GM18873 (cell line): ENCODE data around the gene PAXIP1.

Source experiments
- ATAC-seq: cut with Tn5 transposase; IDR thresholded peaks from one replicate; pipeline ENCODE4 v1.9.1; 2021; ENCODE audit warnings: mild to moderate bottlenecking, moderate library complexity, moderate number of reproducible peaks; ENCODE audit not compliant: unreplicated experiment, low FRiP score

PAXIP1 gene

DNA sequence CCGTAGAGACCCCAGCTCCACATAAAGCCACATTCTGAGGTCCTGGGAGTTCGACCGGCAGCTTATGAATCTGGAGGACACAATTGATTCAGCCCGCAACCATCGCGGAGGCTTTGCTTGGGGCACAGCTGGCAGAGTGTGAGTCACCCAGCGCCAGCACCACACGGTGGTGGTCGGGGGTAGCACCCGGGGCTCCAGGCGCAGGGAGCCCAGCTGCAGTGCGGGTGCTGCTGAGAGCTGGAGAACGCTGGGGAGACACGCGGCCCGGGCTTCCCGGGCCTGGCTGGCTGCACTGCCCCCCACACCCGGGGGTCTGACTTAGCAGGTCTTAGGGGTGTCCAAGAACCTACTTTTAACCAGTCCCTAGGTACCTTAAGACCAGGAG, 87.9 kb downstream of the PAXIP1 start:
- no peak for ATAC-seq

DNA sequence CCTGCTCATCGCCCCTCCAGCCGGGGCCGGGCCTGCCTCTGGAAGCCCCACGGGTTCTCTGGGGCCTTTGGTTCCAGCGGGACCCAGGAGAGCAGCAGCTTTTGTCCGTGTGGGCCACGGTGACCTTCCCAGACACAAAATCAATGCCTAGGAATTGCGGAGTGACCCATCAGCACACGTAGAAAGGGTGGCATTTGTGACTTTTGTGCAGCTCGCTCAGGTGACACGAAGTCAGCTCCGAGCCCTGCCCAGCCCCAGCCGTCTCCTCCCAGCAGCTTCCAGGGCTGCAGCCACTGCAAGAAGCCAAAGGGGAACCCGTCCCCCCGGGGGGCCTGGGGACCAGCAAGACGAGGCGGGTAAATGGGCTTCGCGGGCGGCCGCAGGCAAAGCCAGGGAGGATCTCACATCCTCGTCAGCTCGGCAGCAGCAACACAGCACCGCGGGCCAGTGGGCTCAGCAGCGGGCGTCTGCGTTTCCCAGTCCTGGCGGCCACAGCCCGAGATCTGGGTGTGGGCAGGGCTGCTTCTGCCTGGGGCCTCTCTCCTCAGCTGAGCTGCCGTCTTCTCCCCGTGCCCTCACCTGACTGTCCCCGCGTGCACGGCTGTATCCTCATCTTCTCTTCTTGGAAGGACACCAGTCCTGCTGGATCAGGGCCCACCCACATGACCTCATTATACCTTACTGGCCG, 88.5 kb downstream of the PAXIP1 start:
- no peak for ATAC-seq

DNA sequence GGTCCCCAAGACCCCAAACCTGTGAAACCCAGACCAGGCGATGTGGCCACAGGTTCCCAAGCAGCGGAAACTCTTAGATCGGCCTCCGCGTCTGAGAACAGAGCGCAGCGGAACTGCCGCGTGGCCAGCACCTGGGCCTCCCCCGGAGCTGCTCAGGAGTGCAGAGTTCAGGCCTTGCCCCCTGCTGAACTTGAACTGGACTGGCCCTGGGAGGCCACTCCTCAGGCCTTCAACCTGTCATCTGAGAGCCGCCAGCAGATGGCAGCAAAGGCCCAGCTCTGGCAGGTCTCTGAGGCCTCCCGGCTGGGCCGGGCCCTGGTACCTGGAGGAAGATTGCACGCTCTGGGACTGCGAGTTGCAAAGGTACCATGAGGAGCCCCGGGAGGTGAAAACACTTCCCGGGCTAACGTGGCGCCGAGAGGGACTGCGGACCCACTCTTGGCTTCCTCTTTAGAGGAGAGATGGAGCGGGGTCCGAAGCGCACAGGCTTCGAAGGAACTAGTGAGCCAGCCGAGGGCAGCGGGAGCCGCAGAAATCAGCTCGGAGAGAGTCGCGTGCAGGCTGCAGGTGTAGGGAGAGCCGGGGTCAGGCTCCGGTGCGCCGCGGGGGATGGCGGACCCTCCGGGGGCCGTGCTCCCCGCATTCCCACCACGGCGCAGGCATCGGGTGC, 89.2 kb downstream of the PAXIP1 start:
- peak; percentile 89 for ATAC-seq

DNA sequence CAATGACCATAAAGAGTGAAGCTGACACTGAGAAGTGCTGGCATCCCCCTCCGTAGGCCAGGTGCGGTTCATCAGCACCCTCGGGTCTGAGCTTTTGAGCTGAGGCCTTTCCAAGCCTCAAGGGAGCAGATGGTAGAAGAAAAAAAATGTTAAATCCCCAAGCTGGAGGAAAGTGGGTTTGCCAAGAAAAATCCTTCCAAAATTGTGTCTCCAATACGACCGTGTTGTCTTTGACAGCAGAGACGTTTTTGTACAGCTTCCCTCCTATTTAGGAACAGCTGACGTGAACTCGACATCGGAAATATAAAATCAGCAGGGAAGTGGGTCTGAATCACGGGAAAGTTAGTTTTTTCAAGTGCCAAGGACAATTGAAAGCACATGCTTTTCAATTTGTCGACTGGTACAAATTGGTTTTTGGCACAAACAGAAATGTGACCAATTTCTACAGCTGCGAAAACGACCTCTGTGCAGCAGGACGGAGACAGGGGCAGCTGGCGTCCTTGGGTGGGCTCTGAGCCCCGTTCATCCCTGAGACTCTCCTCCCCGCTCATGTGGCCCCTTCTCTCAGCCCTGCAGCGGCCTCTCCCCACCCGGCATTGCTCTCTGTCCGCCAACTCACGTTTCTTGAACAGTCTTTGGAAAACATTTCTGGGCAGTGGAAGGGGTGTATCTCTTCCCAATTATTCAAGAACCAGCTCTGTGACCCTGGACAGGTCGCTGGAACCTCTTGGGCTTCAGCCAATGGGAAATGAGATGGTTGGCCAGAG, 89.9 kb downstream of the PAXIP1 start:
- no peak for ATAC-seq

DNA sequence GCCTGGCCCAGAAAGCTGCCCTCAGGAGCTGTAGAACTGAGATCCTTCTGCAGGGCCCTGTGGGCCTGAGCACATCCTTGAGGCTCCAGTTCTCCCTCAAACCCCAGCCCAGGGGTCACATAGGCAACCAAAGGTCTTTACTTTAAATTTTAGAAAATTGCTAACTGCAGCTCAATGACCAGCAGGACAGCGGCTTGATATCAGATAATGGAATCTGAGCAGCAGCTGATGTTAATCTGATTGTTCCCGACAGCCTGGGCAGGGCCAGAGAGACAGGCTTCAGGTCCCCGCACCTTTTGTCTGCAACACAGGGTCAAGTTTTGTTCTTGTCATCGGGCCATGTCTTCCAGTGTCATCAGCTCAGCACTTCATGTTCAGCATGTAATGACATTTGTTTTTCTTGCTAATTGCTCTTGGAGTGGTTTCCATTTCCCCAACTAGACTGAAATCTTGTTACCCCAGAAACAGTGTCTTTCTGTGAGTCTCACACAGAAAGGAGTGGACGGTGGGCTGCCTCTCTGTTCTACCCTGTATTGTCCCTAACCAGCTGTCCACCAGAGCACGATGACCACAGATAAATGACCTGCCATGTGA, 91.0 kb downstream of the PAXIP1 start:
- no peak for ATAC-seq

DNA sequence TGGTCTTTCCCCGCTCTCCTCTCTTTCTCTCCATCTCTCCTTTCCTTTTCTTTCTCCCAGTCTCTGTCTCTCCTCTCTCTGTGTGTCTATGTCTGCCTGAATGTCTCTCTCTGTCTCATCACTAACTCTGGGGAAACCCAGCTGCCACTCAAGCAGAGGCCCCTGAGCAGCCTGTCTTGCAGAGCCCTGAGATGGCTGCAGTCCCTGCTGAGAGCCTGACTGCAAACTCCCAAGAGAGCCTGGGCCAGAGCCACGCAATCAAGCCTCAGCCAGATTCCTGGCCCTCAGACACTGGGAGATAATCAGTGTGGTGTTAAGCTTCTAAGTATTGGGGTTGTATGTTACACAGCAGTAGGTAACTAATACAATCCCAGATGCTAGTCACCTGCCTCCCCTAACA, 91.5 kb downstream of the PAXIP1 start:
- ATAC-seq: no peak

DNA sequence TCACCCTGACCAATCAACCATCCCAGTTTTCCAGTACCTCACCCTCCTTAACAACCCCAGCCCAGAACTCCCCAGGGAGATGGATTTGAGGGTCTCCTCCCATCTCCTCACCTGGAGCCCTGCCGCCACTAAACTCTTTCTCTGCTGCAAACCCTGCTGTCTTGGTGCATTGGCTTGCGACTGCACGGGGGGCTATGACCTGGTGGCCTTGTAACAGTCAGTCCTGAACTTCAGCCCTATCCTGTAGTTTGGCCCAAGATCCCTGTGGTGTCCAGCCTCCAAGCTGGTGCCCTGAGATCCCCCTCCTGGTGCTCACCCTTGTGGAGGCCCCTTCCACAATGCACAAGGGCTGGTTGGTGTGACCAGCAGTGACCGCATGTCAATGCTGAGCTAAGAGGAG, 91.9 kb downstream of the PAXIP1 start:
- no peak for ATAC-seq

DNA sequence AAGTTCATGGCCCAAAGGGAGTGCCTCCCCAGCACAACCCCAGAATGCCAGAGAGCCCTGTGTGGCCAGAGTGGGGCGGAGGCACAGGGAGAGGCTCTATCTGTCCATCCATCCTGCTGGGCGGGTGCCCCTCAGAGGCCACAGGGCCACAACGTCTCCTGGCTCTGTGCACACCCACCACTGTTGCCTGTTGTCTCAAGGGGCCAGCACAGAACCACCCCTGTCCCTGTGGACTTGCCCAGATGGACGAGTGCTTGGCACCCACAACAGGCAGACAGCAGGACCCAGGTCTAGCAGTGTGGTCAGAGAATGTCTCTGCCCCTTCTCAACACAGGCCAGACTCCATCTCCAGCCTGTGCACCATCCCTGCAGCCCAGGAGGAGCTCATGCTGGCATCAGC, 92.8 kb downstream of the PAXIP1 start:
- no peak for ATAC-seq

DNA sequence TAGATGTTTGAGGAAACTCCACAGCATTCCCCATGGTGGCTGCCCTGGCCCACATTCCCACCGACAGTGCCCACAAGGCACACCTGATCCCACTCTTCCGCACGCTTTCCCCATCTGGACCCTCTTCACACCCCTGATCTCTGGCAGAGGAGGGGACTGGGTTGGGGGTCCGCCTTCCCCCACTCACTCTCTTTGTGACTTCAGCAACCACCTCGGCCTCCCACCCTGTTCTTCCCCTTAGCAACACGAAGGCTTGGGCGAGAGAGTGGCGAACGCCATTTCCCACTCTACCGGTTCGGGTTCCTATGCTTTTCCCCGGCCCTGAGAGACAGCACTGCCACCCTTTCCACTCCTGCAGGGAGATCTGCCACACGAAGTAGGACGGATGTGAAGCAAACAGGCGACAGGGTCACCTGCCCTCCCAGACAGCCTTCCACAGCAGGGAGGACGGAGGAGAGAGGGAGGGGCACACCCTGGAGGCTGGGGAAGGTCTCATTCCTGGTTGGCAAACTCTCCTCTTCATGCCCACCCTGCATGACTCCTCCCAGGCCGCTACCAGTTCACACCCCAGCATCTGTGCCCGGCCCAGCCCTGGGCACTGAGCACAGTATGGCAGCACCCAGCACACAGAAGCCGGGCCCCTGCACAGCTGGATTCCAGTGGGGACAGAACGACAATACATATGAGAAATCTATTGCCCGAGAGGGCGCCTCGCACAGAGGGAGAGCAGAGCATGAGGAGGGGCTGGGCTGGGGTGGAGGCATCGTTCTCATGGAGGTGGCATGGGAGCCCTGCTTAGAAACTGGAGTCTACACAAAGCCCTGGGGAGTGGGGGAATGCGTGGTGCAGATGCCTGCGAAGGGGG, 93.5 kb downstream of the PAXIP1 start:
- ATAC-seq: no peak

DNA sequence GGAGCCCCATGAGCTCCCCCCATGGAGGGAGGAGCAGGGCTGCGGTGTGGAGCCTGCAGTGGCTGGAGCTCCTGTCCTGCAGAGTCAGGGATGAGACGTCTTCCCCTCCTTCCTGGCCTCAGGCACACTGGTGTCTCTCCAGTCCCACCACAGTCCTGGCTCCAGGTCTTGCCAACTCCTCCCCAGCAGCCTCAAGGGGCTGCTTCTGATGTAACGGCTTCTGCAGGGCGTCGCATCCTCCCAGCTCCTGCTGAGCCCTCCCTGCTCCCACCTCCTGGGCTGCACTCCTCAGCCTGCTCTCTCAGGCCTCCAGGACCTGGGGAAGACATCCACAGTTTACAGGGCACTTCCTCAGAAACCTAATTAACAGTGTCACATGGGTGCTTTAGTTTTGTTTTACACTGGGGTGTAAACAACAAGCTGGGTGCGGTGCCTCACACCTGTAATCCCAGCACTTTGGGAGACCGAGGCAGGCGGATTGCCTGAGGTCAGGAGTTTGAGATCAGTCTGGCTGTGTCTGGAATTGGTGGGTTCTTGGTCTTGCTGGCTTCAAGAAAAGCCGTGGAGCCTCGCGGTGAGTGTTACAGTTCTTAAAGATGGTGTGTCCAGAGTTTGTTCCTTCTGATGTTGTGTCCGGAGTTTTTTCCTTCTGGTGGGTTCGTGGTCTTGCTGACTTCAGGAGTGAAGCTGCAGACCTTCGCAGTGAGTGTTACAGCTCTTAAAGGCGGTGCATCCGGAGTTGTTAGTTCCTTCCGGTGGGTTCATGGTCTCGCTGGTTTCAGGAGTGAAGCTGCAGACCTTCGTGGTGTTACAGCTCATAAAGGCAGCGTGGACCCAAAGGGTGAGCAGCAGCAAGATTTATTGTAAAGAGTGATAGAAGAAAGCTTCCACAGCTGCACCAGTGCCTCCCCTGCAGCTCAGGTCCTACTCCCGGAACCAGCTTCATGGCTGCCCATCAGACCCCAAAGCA, 95.0 kb downstream of the PAXIP1 start:
- ATAC-seq: no peak

DNA sequence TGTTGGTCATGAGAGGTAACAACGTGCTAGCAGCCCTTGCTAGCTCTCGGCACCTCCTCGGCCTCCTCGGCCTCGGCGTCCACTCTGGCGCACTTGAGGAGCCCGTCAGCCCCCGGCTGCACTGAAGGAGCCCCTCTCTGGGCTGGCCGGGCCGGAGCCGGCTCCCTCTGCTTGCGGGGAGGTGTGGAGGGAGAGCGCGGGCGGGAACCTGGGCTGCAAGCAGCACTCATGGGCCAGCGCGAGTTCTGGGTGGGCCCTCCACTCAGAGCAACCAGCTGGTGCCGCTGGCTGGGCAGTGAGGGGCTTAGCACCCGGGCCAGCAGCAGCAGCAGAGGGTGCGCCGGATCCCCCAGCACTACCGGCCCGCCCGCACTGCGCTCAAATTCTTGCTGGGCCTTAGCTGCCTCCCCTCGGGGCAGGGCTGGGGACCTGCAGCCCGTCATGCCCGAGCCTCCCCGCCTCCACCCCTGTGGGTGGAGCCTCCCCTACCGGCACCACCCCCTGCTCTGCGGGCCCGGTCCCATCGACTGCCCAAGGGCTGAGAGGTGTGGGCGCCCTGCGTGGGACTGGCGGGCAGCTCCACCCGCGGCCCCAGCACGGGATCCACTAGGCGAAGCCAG, 96.1 kb downstream of the PAXIP1 start:
- no peak for ATAC-seq

DNA sequence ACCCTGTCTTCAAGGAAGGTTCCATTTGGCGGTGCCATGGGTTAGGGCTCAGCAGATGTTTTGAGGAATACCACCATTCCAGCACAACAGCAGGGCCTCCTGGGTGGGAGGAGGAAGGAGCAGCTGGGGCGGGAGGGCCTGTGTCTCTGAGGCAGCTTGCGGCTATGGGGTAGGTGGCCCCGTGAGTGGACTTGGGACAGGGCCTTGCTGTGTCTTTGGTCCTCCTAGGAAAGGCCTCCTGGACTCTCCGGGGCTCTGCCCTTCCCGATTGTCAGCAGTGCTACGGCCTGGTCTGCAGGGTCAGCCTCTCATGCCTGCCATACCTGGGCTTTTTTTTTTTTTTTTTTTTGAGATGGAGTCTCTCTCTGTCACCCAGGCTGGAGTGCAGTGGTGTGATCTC, 96.7 kb downstream of the PAXIP1 start:
- ATAC-seq: no peak

DNA sequence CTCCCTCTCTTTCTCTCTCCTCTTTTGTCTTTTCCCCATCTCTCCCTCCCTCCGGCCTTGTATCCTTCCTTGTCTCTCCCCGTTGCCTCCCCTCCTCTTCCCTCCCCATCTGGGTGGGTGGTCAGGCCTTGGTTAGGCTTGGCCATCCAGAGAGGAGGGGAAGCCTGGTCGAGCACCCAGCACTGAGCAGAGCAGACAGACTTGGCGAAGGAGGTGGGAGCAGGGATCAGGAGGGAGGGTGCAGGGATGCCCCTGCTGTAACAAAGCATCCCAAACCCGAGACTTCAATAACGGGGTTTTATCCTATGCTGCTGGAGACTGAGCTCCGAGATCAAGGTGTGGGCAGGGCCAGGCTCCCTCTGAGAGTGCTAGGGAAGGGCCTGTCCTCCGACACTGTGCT, 97.3 kb downstream of the PAXIP1 start:
- ATAC-seq: no peak

DNA sequence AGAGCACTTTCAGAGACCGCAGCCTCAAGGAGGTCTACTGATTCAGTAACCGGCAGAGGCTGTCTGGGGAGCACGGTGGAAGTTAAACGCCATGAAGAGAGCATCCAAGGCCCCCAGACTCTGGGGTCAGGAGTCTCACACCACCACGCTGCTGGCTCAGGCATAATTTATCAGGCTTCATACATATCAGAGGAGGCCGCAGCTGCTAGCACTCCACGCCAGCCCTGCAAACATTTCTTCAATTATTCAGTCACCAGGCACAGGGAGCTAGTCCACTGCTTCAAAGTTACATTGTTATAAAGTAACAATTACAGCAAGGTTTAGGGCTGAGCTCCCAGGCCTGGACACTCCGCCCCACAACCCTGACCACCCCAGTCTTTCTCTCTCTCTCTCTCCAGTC, 97.8 kb downstream of the PAXIP1 start:
- ATAC-seq: no peak

DNA sequence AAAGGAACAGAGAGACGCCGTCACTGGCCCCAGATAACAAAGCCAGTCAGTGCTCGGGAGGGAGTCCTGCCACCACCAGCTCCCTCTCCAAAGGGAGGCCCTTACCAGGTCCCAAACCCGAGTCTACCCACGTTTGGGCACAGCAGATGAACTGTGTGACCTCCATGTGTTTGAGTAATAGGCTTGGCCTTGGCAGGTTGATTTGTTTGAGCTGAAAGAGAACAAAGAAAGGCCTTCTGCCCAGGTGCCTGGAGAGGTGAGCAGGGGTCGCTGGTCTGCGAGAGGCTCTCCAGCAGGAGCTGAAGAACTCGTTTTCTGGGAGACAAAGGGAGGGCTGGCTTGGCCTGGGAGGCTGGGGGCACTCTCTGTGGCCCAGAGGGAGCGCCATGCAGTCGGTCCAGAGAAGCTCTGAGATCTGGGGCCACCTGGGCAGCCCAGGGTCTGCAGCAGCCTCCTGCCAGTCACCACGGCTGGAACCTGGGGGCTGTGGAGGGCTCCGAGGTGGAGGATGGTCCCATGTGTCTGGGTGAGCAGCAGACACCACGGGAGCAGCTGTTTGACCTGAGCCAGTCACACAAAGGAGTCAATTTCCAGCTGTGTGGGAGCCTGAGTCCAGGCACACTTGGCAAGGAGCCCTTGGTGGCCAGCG, 99.7 kb downstream of the PAXIP1 start:
- ATAC-seq: no peak

DNA sequence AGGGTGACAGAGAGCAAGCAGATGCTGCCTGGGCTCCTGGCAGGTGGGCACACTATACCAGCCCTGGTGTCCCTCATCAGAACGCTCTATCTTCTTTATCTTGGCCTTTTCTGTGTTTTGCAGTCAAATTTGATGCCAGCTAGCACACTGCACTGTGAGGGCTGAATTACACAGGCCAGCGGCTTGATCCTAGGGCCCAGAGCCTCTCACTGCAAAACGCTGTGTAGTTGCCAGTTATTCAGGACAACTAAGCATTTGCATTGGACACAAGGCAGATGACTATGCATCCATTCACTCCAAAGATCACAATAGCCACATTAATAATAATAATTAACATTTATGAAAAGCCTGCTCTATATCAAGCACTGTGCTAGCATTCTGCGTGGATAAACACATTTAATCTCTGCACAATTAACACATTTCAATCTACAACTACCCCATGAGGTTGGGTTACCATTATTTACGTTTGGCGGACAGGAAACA, 100.3 kb downstream of the PAXIP1 start:
- ATAC-seq: no peak

DNA sequence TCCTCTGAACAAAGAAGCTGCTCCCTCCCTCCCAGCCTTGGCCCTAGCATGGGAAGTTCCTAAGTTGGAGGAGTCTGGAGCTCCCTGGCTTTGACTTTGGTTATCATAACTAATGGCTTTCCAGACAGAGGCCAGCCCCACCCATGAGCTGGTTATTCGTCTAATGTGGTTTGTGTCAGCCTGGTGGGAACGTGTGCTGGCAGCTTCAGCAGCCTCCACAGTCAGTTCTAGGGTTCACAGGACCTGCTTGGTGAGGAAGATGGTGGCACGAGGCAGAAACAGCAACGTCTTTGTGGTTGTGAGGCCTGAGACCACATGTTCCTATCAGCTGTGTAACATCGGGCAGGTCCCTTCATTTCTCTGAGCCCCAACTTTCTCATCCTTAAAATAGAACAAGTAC, 103.1 kb downstream of the PAXIP1 start:
- no peak for ATAC-seq
